ENCODE data around the gene WDR37.

Gene WDR37

GRCh38 chr10:1078668-1079067, 22.5 kb downstream of the WDR37 start:
- no peak for DNase-seq

GRCh38 chr10:1083581-1083980, 27.4 kb downstream of the WDR37 start:
- DNase-seq = no peak

- no peak for DNase-seq
These were observed 28.1 kb downstream of the WDR37 start for GRCh38 chr10:1084011-1084950.

- DNase-seq = no peak
These were observed 29.1 kb downstream of the WDR37 start for GRCh38 chr10:1085258-1085657.

GRCh38 chr10:1086787-1087186, 30.6 kb downstream of the WDR37 start:
- no peak for DNase-seq

- no peak for DNase-seq
These were observed 33.0 kb downstream of the WDR37 start for GRCh38 chr10:1089017-1089689.

- no peak for DNase-seq
These were observed 34.5 kb downstream of the WDR37 start for GRCh38 chr10:1090696-1091095.

GRCh38 chr10:1093696-1094095, 37.5 kb downstream of the WDR37 start:
- no peak for DNase-seq

DNA sequence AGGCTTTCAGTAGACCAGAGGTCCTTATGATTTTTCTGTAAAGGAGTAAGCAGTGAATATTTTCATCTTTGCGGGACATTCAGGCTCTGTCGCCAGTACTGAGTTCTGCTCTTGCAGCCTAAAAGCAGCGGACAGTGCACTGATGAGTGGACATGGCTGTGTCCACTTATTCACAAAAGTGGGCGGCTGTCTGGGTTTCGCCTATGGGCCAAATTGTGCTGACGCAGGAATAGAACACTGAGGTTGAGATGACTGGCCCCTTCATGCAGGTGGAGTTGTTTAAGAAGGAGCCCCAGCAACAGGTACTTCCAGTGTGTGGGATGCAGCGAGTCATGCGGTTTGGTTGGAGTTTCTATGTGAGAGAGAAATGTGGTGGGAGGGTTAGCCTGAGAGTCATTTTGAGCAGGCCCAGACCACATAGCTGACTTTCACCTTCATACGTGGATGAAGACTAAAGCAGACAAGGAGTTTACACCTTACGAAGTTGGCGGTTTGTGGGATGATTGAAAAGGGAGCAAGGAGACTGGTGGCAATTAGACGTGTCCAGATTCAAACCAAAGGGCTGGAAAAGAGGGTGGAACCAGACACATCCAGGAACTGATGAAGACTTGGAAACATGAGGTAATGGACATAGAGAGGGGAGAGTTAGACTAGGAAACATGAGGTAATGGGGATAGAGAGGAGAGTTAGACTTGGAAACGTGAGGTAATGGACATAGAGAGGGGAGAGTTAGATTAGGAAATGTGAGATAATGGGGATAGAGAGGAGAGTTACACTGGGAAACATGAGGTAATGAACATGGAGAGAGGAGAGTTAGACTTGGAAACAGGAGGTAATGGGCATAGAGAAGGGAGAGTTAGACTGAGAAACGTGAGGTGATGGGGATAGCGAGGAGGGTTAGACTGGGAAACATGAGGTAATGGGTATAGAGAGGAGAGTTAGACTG, 38.2 kb downstream of the WDR37 start:
- DNase-seq = no peak

GRCh38 chr10:1095498-1095897, 39.3 kb downstream of the WDR37 start:
- no peak for DNase-seq

- DNase-seq = no peak
These were observed 40.2 kb downstream of the WDR37 start for GRCh38 chr10:1096287-1096889.

DNA sequence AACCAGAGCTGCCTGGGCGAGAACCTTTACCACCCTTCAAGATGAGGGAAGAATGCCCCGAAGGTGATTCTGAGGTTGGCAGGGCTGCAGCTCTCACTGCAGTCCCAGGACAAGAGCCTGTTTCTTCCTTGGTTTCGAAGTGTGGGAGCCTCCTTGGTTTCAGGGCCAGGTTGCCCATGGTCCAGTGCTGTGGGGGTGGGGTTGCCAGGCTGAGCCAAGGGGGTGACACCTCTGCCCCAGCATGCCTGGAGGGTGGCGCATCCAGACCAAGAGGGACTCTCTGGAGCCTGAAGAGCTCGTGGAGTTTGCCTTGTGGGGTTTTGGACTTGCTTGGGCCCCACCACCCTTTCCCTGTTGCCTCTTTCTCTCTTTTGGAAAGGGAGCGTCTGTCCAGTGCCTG, 41.3 kb downstream of the WDR37 start:
- no peak for DNase-seq

- DNase-seq = no peak
These were observed 44.0 kb downstream of the WDR37 start for GRCh38 chr10:1100143-1100542.

- DNase-seq = no peak
These were observed 44.6 kb downstream of the WDR37 start for GRCh38 chr10:1100691-1101368.

GRCh38 chr10:1101946-1102345, 45.8 kb downstream of the WDR37 start:
- no peak for DNase-seq

- no peak for DNase-seq
These were observed 46.2 kb downstream of the WDR37 start for GRCh38 chr10:1102416-1102815.

DNA sequence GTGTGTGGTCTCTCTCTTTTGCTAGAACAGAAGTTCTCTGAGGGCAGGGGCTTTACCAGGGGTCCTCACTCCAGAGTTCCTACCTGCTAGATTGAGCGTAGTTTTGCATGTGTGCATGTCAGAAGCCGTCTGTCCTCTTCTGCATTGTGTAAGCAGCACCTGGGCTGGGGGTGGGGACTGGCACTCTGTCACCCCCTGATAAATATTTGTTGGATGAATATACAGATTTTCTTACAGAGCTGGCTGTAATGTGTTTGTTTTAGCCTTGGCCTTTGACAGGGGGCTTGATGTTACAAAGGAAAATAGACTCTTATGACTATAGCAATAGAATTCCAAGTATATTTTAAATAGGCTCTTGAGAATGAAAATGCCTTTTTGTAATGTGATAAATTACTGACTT, 46.6 kb downstream of the WDR37 start:
- no peak for DNase-seq

DNA sequence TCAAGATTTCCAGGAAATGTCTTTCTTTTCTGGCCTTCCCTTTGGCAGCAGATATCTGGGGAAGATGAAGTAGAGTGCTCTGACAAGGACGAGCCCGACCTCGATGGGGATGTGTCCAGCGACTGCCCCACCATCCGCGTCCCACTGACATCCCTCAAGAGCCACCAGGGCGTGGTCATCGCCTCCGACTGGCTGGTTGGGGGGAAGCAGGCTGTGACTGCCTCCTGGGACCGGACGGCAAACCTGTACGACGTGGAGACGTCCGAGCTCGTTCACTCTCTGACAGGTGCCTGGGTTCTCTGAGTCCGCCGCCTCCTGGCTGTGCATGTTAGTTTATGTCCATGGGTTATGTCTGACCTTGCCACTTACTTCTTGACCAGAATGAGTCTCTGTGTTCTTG, 47.4 kb downstream of the WDR37 start:
- DNase-seq = no peak

DNA sequence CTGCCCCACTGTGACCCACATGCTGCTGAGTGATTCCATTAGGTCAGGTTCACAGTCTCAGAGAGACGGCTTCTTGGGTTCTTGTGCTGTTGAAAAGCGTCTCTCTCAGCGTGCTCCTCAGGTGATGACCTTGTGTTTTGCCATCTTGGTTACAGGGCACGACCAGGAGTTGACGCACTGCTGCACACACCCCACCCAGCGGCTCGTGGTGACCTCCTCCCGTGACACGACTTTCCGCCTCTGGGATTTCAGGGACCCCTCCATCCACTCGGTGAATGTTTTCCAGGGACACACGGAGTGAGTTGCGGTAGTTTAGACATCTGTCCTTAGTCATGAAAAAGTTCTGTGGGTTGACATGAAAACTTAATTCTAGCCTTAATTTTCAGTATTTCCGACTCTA, 48.8 kb downstream of the WDR37 start:
- DNase-seq = no peak

GRCh38 chr10:1107004-1107403, 50.8 kb downstream of the WDR37 start:
- no peak for DNase-seq

DNA sequence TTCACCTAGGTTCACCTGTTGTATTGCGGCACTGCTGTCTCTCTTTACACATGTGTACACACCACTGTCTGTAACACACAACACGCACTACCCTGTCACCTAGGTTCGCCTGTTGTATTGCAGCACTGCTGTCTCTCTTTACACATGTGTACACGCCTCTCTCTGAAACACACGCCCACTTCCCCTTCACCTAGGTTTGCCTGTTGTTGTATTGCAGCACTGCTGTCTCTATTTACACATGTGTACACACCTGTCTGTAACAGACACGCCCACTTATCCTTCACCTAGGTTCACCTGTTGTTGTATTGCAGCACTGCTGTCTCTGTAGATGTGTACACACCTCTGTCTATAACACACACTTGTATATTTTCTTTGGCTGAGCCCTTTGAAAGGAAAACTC, 51.5 kb downstream of the WDR37 start:
- no peak for DNase-seq
